GM19035 (cell line): ENCODE data around the gene SGCG.

ENCODE experiments used
- ATAC-seq: cut with Tn5 transposase; IDR thresholded peaks from one replicate; pipeline ENCODE4 v1.9.1; 2021; ENCODE audit not compliant: unreplicated experiment

Gene SGCG

GRCh38 chr13:23323946-23324709 lies 143.3 kb downstream of the SGCG start:
- ATAC-seq, result no peak

- ATAC-seq, result peak; percentile 41
These were observed 144.4 kb downstream of the SGCG start for GRCh38 chr13:23325191-23325590.

- ATAC-seq, result no peak
These were observed 149.6 kb downstream of the SGCG start for GRCh38 chr13:23330356-23330755.

GRCh38 chr13:23339225-23339624 lies 158.4 kb downstream of the SGCG start:
- ATAC-seq, result no peak

GRCh38 chr13:23344931-23345595 lies 164.3 kb downstream of the SGCG start:
- ATAC-seq, result no peak

- no peak for ATAC-seq
These were observed 166.8 kb downstream of the SGCG start for GRCh38 chr13:23347601-23348000.

- no peak for ATAC-seq
These were observed 167.7 kb downstream of the SGCG start for GRCh38 chr13:23348262-23349127.

GRCh38 chr13:23349161-23349897 lies 168.6 kb downstream of the SGCG start:
- ATAC-seq, result no peak

GRCh38 chr13:23350009-23350408 lies 169.2 kb downstream of the SGCG start:
- ATAC-seq, result no peak

- ATAC-seq, result no peak
These were observed 171.4 kb downstream of the SGCG start for GRCh38 chr13:23352161-23352560.

GRCh38 chr13:23354520-23354919 lies 173.7 kb downstream of the SGCG start:
- ATAC-seq, result no peak

- no peak for ATAC-seq
These were observed 175.6 kb downstream of the SGCG start for GRCh38 chr13:23356368-23356767.

- no peak for ATAC-seq
These were observed 176.6 kb downstream of the SGCG start for GRCh38 chr13:23357349-23357748.

GRCh38 chr13:23359882-23360281 lies 179.1 kb downstream of the SGCG start:
- no peak for ATAC-seq

- ATAC-seq, result no peak
These were observed 184.9 kb downstream of the SGCG start for GRCh38 chr13:23365652-23366051.

GRCh38 chr13:23367907-23368306 lies 187.1 kb downstream of the SGCG start:
- no peak for ATAC-seq

GRCh38 chr13:23372264-23372906 lies 191.6 kb downstream of the SGCG start:
- ATAC-seq, result no peak
